ENCODE measurements around the gene ATP2A1. TPM values are rescaled to one million over a fixed set of nuclear protein-coding genes. Genes with fewer than 3 reads are reported as not detected.

ATP2A1 gene
- total and polyA plus RNA-seq, 8 donors, result 0.12 to 21.7 (median 1.1) TPM; not detected in 2

GRCh38 chr16:28869201-28869600, 9.1 kb upstream of the ATP2A1 start:
- Histone ChIP-seq H3K4me3 (no peak overlapping the region), H3K36me3 (peaks cover 61 to 85% (median 82%) of the 10 kb centered on the region in 4 donors), H3K4me1 (peaks cover 15 to 27% (median 22%) of the 10 kb centered on the region in 4 donors), H3K27me3 (no peaks in the 10 kb centered on the region), H3K9me3 (no peaks in the 10 kb centered on the region), H3K27ac (no peak overlapping the region)
- TF ChIP-seq POLR2A (IDR thresholded peaks at IDR 0.05), result no peak
- 92 to 100% (median 96%) methylated on average over 8 to 11 of the region's 11 CpGs for WGBS, 5 donors
- DNase-seq, result no peak
- intact Hi-C loops (cut with DNase I; ENCODE audit: low total_unique reads), result loop anchor here (10.0 kb wide), 1 partner anchor 46 kb away; no protein-coding TSS in a partner anchor

DNA sequence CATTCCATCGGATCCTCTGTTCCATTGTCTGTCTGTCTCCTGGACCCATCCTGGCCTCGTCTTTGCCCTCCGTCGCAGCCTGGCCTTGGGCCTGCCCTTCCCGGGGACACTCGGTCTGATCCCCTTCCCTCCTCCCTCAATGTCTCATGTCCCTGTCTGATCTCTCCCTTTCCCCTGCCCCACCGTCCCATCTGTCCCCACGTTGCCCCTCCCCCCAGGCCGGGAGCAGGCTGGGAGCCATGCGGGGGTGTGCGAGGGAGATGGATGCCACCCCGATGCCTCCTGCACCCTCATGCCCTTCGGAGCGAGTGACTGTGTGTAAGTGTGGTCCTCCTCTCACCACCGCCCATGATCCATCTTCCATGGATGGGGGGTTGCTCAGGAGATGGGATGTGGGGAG, 5.3 kb upstream of the ATP2A1 start:
- no peak for DNase-seq
- no peak overlapping the region for H3K4me3 ChIP-seq
- H3K27me3 ChIP-seq, result no peaks in the 10 kb centered on the region
- no peak overlapping the region for H3K27ac ChIP-seq
- H3K36me3 ChIP-seq, result peaks cover 53 to 76% (median 69%) of the 10 kb centered on the region in 4 donors
- WGBS, 5 donors, result 85 to 91% (median 87%) methylated on average over 15 of the region's 15 CpGs
- TF ChIP-seq POLR2AphosphoS5 (IDR thresholded peaks at IDR 0.05) (no peak), EP300 (IDR thresholded peaks at IDR 0.05) (no peak), CTCF (IDR thresholded peaks at IDR 0.05) (no peak), POLR2A (IDR thresholded peaks at IDR 0.05) (no peak)
- intact Hi-C loops (cut with DNase I; ENCODE audit: low total_unique reads), result no loop called here
- no peaks in the 10 kb centered on the region for H3K4me1 ChIP-seq
- no peaks in the 10 kb centered on the region for H3K9me3 ChIP-seq

GRCh38 chr16:28873543-28874201, 4.6 kb upstream of the ATP2A1 start:
- H3K36me3 ChIP-seq, result peaks cover 45 to 68% (median 61%) of the 10 kb centered on the region in 4 donors
- H3K27ac ChIP-seq, result no peak overlapping the region
- DNase-seq, result no peak
- no peak for TF ChIP-seq EP300 (IDR thresholded peaks at IDR 0.05)
- peak in 5 of 7 experiments; percentile 39 to 75 (median 64) for TF ChIP-seq CTCF (IDR thresholded peaks at IDR 0.05)
- H3K9me3 ChIP-seq, result no peaks in the 10 kb centered on the region
- H3K27me3 ChIP-seq, result no peaks in the 10 kb centered on the region
- intact Hi-C loops (cut with DNase I; ENCODE audit: low total_unique reads), result no loop called here
- 84 to 87% (median 85%) methylated on average over 13 to 18 of the region's 18 CpGs for WGBS, 5 donors
- peaks cover 0 to 2% (median under 1%) of the 10 kb centered on the region in 4 donors for H3K4me1 ChIP-seq
- H3K4me3 ChIP-seq, result no peak overlapping the region

GRCh38 chr16:28874406-28874805, 3.9 kb upstream of the ATP2A1 start:
- TF ChIP-seq POLR2AphosphoS5 (IDR thresholded peaks at IDR 0.05), result no peak
- TF ChIP-seq CTCF (IDR thresholded peaks at IDR 0.05), result no peak
- TF ChIP-seq POLR2A (IDR thresholded peaks at IDR 0.05), result no peak
- TF ChIP-seq EP300 (IDR thresholded peaks at IDR 0.05), result no peak
- Histone ChIP-seq H3K27ac (no peak overlapping the region), H3K27me3 (no peaks in the 10 kb centered on the region), H3K9me3 (no peaks in the 10 kb centered on the region), H3K4me3 (no peak overlapping the region), H3K36me3 (peaks cover 38 to 61% (median 54%) of the 10 kb centered on the region in 4 donors), H3K4me1 (peaks cover 5 to 9% (median 7%) of the 10 kb centered on the region in 4 donors)
- 87 to 97% (median 94%) methylated on average over 6 of the region's 6 CpGs for WGBS, 5 donors
- intact Hi-C loops (cut with DNase I; ENCODE audit: low total_unique reads), result no loop called here
- no peak for DNase-seq
